Body of pancreas (tissue), 4 donors: ENCODE data around the gene LACTBL1. TPM values are rescaled to one million over a fixed set of nuclear protein-coding genes. Genes with fewer than 3 reads are reported as not detected.

ENCODE experiments used
- ATAC-seq: fragments of 150-250 bp; one replicate; pipeline ENCODE4 v1.9.1; 2016
- DNase-seq, 4 donors: peaks; one replicate each; pipeline ENCODE4 v3.0.0-alpha.2; 2019
- H3K27ac ChIP-seq, 4 donors: fragments of 200-600 bp; sonication (generic); 1 replicate in 3 of 4; 2 replicates in 1 of 4; pipeline versions ENCODE4 v1.5.1 to v1.6.1; 2016 to 2019; ENCODE audit warnings: mild to moderate bottlenecking in 1 of 4, mixed read lengths in 1 of 4, moderate library complexity in 1 of 4
- H3K27me3 ChIP-seq, 2 donors: fragments of 200-600 bp; sonication (generic); one replicate each; pipeline ENCODE4 v1.6.0; 2016; ENCODE audit warnings: mild to moderate bottlenecking in 1 of 2
- H3K36me3 ChIP-seq, 2 donors: fragments of 200-600 bp; sonication (generic); replicated peaks in 1 of 2; 2 replicates each; pipeline ENCODE4 v1.5.1; 2016; ENCODE audit warnings: low read depth in 2 of 2; ENCODE audit not compliant: insufficient read depth in 1 of 2
- H3K4me1 ChIP-seq: fragments of 200-600 bp; sonication (generic); one replicate; pipeline ENCODE4 v1.6.0; 2016
- H3K4me3 ChIP-seq, 2 donors: fragments of 200-600 bp; sonication (generic); 1 replicate in 1 of 2; 2 replicates in 1 of 2; pipeline ENCODE4 v1.5.1; 2016 to 2019
- H3K9me3 ChIP-seq, 3 donors: fragments of 200-600 bp; sonication (generic); 1 replicate in 2 of 3; 2 replicates in 1 of 3; pipeline ENCODE4 v1.5.1; 2016
- POLR2A ChIP-seq, 3 donors: fragments of 450-650 bp; IDR thresholded peaks; one replicate each; pipeline ENCODE4 v1.6.1; 2016; ENCODE audit warnings: antibody characterized with exemption in 3 of 3, mild to moderate bottlenecking in 2 of 3
- WGBS, 2 donors: methylation state at CpG; one replicate each; pipeline ENCODE4 v1.1.5; 2017; 5-methylcytosine and 5-hydroxymethylcytosine counted together
- intact Hi-C: fragments of 100-400 bp; cut with DNase I; formaldehyde crosslinking; loops from one replicate; pipeline ENCODE4 v1.15.1; 2023
- total RNA-seq, 2 donors: library from RNA; depleted of rRNA; stranded (reverse); fragments of >200 nt; gene quantifications; one replicate each; pipeline ENCODE4 v1.1.0, GENCODE V29; 2016
- TF ChIP-seq, protein P1 (sequence below), 7 experiments: fragments of 450-650 bp in 4 of 7; fragments of 200-600 bp in 3 of 7; sonication (generic) in 3 of 7; IDR thresholded peaks; one replicate each; pipeline ENCODE4 v1.5.1; 2016 to 2019; ENCODE audit warnings: antibody characterized with exemption in 7 of 7

LACTBL1 gene
- total RNA-seq, 2 donors from 2014 or later: not detected

DNA sequence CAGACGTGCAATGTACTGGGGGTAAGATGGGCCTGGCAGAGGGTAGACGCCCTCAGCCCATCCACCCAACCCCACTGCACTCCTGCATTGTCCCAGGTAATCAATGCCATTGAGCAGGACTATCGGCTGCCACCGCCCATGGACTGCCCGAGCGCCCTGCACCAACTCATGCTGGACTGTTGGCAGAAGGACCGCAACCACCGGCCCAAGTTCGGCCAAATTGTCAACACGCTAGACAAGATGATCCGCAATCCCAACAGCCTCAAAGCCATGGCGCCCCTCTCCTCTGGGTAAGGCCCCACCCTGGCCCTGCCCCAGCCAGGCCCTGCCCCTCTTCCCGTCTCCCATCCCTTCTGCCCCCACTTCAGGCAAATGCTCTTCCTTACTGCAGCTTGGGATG, 62.4 kb downstream of the LACTBL1 start:
- no peaks in the 10 kb centered on the region for H3K36me3 ChIP-seq
- no peak for ATAC-seq

DNA sequence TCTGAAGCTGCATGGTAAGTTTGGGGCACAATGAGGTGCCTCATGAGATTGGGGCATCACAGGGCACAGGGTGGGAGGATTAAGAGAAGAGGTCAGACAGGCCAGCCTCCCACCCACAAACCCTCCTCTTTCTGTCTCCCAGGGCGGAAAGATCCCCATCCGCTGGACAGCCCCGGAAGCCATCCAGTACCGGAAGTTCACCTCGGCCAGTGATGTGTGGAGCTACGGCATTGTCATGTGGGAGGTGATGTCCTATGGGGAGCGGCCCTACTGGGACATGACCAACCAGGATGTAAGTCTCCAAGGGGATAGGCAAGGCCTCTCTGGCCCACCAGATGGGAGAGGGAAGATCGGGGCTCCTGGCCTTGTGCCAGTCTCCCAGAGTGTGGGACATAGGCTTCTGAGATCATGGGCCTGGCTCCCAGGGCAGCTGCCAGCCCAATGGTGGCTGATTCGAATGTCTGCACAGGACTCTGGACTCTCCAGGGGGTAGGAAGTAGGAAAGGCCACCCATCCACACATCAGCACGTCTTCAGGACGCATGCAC, 63.7 kb downstream of the LACTBL1 start:
- H3K27ac ChIP-seq: no peak overlapping the region
- no peak for TF ChIP-seq POLR2A (IDR thresholded peaks at IDR 0.05)
- TF ChIP-seq, protein P1, sequence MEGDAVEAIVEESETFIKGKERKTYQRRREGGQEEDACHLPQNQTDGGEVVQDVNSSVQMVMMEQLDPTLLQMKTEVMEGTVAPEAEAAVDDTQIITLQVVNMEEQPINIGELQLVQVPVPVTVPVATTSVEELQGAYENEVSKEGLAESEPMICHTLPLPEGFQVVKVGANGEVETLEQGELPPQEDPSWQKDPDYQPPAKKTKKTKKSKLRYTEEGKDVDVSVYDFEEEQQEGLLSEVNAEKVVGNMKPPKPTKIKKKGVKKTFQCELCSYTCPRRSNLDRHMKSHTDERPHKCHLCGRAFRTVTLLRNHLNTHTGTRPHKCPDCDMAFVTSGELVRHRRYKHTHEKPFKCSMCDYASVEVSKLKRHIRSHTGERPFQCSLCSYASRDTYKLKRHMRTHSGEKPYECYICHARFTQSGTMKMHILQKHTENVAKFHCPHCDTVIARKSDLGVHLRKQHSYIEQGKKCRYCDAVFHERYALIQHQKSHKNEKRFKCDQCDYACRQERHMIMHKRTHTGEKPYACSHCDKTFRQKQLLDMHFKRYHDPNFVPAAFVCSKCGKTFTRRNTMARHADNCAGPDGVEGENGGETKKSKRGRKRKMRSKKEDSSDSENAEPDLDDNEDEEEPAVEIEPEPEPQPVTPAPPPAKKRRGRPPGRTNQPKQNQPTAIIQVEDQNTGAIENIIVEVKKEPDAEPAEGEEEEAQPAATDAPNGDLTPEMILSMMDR (IDR thresholded peaks at IDR 0.05): no peak
- intact Hi-C loops: no loop called here
- H3K4me3 ChIP-seq: no peak overlapping the region
- 87 to 88% methylated on average over 3 to 11 of the region's 11 CpGs for WGBS, 2 donors
- H3K9me3 ChIP-seq: no peaks in the 10 kb centered on the region
- no peaks in the 10 kb centered on the region for H3K4me1 ChIP-seq
- no peaks in the 10 kb centered on the region for H3K27me3 ChIP-seq
- ATAC-seq: no peak
- DNase-seq: no peak
- no peaks in the 10 kb centered on the region for H3K36me3 ChIP-seq

More for the DNA sequence above, 62.4 kb downstream of the LACTBL1 start:
- Histone ChIP-seq H3K4me3 (no peak overlapping the region), H3K27ac (no peak overlapping the region), H3K9me3 (no peaks in the 10 kb centered on the region), H3K27me3 (no peaks in the 10 kb centered on the region), H3K4me1 (no peaks in the 10 kb centered on the region)
- TF ChIP-seq POLR2A (IDR thresholded peaks at IDR 0.05): no peak
- TF ChIP-seq, protein P1 (IDR thresholded peaks at IDR 0.05): no peak
- intact Hi-C loops: no loop called here
- no peak for DNase-seq
- WGBS, 2 donors: 96% methylated on average over 9 to 13 of the region's 13 CpGs

DNA sequence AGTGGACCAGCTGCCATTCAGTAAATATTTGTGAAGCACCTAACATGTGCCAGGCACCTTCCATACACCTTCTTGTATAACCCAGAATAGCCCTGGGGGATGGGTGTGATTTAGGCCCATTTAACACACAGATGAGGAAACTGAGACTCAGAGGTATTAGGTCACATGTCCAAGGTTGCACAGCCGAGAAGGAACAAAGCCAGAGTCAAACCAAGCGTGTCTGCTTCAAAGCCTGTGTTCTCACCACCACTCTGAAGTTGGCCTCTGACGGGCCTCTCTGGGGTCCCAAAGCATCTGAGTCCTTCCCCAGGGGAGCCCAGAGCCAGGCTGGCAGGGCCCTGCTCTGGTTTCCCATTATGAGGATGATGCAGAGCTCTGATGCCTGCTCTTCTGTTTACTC, 65.1 kb downstream of the LACTBL1 start:
- intact Hi-C loops: no loop called here
- no peaks in the 10 kb centered on the region for H3K36me3 ChIP-seq
- 90 to 92% methylated on average over 3 of the region's 3 CpGs for WGBS, 2 donors
- no peaks in the 10 kb centered on the region for H3K9me3 ChIP-seq
- no peaks in the 10 kb centered on the region for H3K4me1 ChIP-seq
- H3K4me3 ChIP-seq: no peak overlapping the region
- H3K27me3 ChIP-seq: no peaks in the 10 kb centered on the region
- no peak overlapping the region for H3K27ac ChIP-seq
- ATAC-seq (no peak), DNase-seq (no peak)
- TF ChIP-seq POLR2A (IDR thresholded peaks at IDR 0.05): no peak
- TF ChIP-seq, protein P1 (IDR thresholded peaks at IDR 0.05): no peak

DNA sequence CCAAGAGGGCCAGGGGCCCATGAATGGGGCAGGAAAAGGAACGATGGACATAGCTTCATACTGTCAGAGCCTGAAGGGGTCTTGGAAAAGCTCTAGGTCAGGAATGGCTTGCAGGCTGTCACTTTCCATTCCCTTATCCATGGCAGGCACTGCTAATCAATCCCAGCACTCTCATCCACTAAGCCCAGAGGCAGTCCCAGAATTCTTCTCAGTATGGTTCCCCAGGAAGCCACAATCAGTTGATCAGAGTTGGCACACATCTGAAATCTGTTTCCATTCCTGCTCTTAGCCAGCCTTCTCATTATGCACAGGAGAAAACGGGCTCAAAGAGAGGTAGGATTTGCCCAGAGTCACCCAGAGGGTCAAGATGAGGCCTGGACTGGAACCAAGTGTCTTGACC, 65.7 kb downstream of the LACTBL1 start:
- no peak for TF ChIP-seq POLR2A (IDR thresholded peaks at IDR 0.05)
- TF ChIP-seq, protein P1 (IDR thresholded peaks at IDR 0.05): no peak
- whole genome bisulfite sequencing, 2 donors: 54 to 77% methylated on average over 2 of the region's 2 CpGs
- DNase-seq (no peak), ATAC-seq (no peak)
- Histone ChIP-seq H3K27ac (no peak overlapping the region), H3K4me1 (no peaks in the 10 kb centered on the region), H3K36me3 (no peaks in the 10 kb centered on the region), H3K27me3 (no peaks in the 10 kb centered on the region), H3K4me3 (no peak overlapping the region), H3K9me3 (no peaks in the 10 kb centered on the region)
- intact Hi-C loops: no loop called here

DNA sequence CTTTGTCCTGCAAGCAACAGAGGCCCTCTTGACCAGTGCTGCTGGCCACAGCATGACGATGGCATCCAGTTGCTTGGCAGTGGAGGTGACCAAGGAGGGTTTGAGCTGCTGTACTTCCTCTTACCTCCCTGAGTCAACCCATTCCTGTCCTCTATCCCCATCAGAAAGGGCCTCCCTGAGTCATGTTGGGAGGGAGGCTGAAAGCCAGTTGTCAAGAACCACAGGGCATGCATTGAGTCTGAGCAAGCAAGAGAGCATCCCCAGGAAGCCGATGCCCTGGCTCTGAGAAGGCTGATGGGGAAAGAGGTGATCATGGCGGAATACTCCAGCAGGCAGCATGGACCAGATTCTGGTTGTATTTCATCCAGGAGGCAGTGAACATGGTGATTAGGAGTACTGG, 69.6 kb downstream of the LACTBL1 start:
- Histone ChIP-seq H3K36me3 (no peaks in the 10 kb centered on the region), H3K4me1 (no peaks in the 10 kb centered on the region), H3K27ac (no peak overlapping the region), H3K9me3 (no peaks in the 10 kb centered on the region), H3K4me3 (no peak overlapping the region), H3K27me3 (no peaks in the 10 kb centered on the region)
- ATAC-seq (no peak), DNase-seq (no peak)
- intact Hi-C loops: no loop called here
- 87 to 91% methylated on average over 3 of the region's 3 CpGs for whole genome bisulfite sequencing, 2 donors
- TF ChIP-seq POLR2A (IDR thresholded peaks at IDR 0.05): no peak
- TF ChIP-seq, protein P1 (IDR thresholded peaks at IDR 0.05): no peak
